Activated CD8-positive, alpha-beta memory T cell treated with anti-CD3 and anti-CD28 coated beads for 48 hours (primary cell): ENCODE measurements around the gene SREBF1.

ENCODE experiments used
- DNase-seq, 3 experiments: peaks; one replicate each; pipeline ENCODE4 v3.0.0-alpha.2; 2020; ENCODE audit warnings: low read depth in 2 of 3, low spot score in 2 of 3

The SREBF1 gene

GRCh38 chr17:17836818-17837379 is at the start of gene SREBF1:
TSS of gene SREBF1 (minus strand) at chr17:17836986. CDS start at chr17:17836817, 169 bp downstream.
- DNase-seq = peak in 1 of 3 experiments; percentile 49

GRCh38 chr17:17886226-17886625 is 49.4 kb upstream of the SREBF1 start:
- DNase-seq = no peak

- DNase-seq = no peak
Measured at GRCh38 chr17:17884391-17885357, 47.9 kb upstream of the SREBF1 start.

- DNase-seq = no peak
Measured at GRCh38 chr17:17883801-17884200, 47.0 kb upstream of the SREBF1 start.

- DNase-seq = no peak
Measured at GRCh38 chr17:17882082-17882581, 45.3 kb upstream of the SREBF1 start.

GRCh38 chr17:17880577-17881196 is 43.9 kb upstream of the SREBF1 start:
- DNase-seq = no peak

- DNase-seq = no peak
Measured at GRCh38 chr17:17877529-17878358, 41.0 kb upstream of the SREBF1 start.

- DNase-seq = no peak
Measured at GRCh38 chr17:17876959-17877528, 40.3 kb upstream of the SREBF1 start.

GRCh38 chr17:17874478-17874877 is 37.7 kb upstream of the SREBF1 start:
- DNase-seq = no peak

- DNase-seq = no peak
Measured at GRCh38 chr17:17873450-17873991, 36.7 kb upstream of the SREBF1 start.

GRCh38 chr17:17872547-17873345 is 36.0 kb upstream of the SREBF1 start:
- DNase-seq = no peak

- no peak for DNase-seq
Measured at GRCh38 chr17:17871913-17872312, 35.1 kb upstream of the SREBF1 start.

GRCh38 chr17:17870247-17870646 is 33.5 kb upstream of the SREBF1 start:
- DNase-seq = no peak

- no peak for DNase-seq
Measured at GRCh38 chr17:17868641-17869522, 32.1 kb upstream of the SREBF1 start.

- no peak for DNase-seq
Measured at GRCh38 chr17:17866897-17867296, 30.1 kb upstream of the SREBF1 start.

- no peak for DNase-seq
Measured at GRCh38 chr17:17866425-17866824, 29.6 kb upstream of the SREBF1 start.

- no peak for DNase-seq
Measured at GRCh38 chr17:17865035-17865434, 28.2 kb upstream of the SREBF1 start.

- no peak for DNase-seq
Measured at GRCh38 chr17:17860766-17861107, 24.0 kb upstream of the SREBF1 start.
